NCI-H510A (cell line): Measurements from ENCODE around the gene WNT2.

ENCODE experiments used
- DNase-seq: peaks from one replicate; lab custom pipeline; 2025; lab: John Stamatoyannopoulos, UW

Gene WNT2

GRCh38 chr7:117322741-117323304, at the start of gene WNT2:
Gene WNT2 (minus strand): TSS chr7:117323058. CDS start chr7:117322989, 69 bp downstream.
- no peak for DNase-seq

GRCh38 chr7:117372073-117372472, 49.2 kb upstream of the WNT2 start:
- DNase-seq: no peak

GRCh38 chr7:117364339-117365080, 41.7 kb upstream of the WNT2 start:
- DNase-seq: no peak

- DNase-seq: no peak
These were observed 39.5 kb upstream of the WNT2 start for GRCh38 chr7:117362294-117362888.

- no peak for DNase-seq
These were observed 27.2 kb upstream of the WNT2 start for GRCh38 chr7:117350027-117350426.

- no peak for DNase-seq
These were observed 26.7 kb upstream of the WNT2 start for GRCh38 chr7:117349570-117349969.

GRCh38 chr7:117347962-117348672, 25.3 kb upstream of the WNT2 start:
- no peak for DNase-seq

GRCh38 chr7:117347480-117347879, 24.6 kb upstream of the WNT2 start:
- DNase-seq: no peak

GRCh38 chr7:117346161-117346560, 23.3 kb upstream of the WNT2 start:
- DNase-seq: no peak

GRCh38 chr7:117338020-117338419, 15.2 kb upstream of the WNT2 start:
- DNase-seq: no peak

- no peak for DNase-seq
These were observed 10.3 kb upstream of the WNT2 start for GRCh38 chr7:117333168-117333567.

- DNase-seq: no peak
These were observed 9.2 kb upstream of the WNT2 start for GRCh38 chr7:117332031-117332430.

- no peak for DNase-seq
These were observed 3.0 kb upstream of the WNT2 start for GRCh38 chr7:117325836-117326235.

- no peak for DNase-seq
These were observed 2.1 kb upstream of the WNT2 start for GRCh38 chr7:117324960-117325359.

GRCh38 chr7:117323851-117324711, 1.2 kb upstream of the WNT2 start:
- no peak for DNase-seq

GRCh38 chr7:117323305-117323850, 520 bp upstream of the WNT2 start:
- no peak for DNase-seq

GRCh38 chr7:117320523-117320922, 2.3 kb downstream of the WNT2 start:
- no peak for DNase-seq

- DNase-seq: no peak
These were observed 3.7 kb downstream of the WNT2 start for GRCh38 chr7:117319181-117319580.

GRCh38 chr7:117313582-117313981, 9.3 kb downstream of the WNT2 start:
- DNase-seq: no peak

GRCh38 chr7:117312593-117313580, 10.0 kb downstream of the WNT2 start:
- DNase-seq: no peak
